Body of pancreas (tissue), 4 donors: Measurements from ENCODE around the gene IL2RA. TPM values are rescaled to one million over a fixed set of nuclear protein-coding genes. Genes with fewer than 3 reads are reported as not detected.
"Not testable (repeated sequence)": the region's sequence is repeated elsewhere in the genome, so short reads cannot be mapped to it uniquely, and the experiment has no call there.

ENCODE experiments used
- ATAC-seq: fragments of 150-250 bp; one replicate; pipeline ENCODE4 v1.9.1; 2016
- DNase-seq, 4 donors: peaks; one replicate each; pipeline ENCODE4 v3.0.0-alpha.2; 2019
- H3K27ac ChIP-seq, 4 donors: fragments of 200-600 bp; sonication (generic); 1 replicate in 3 of 4; 2 replicates in 1 of 4; pipeline versions ENCODE4 v1.5.1 to v1.6.1; 2016 to 2019; ENCODE audit warnings: mild to moderate bottlenecking in 1 of 4, mixed read lengths in 1 of 4, moderate library complexity in 1 of 4
- H3K27me3 ChIP-seq, 2 donors: fragments of 200-600 bp; sonication (generic); one replicate each; pipeline ENCODE4 v1.6.0; 2016; ENCODE audit warnings: mild to moderate bottlenecking in 1 of 2
- H3K36me3 ChIP-seq, 2 donors: fragments of 200-600 bp; sonication (generic); replicated peaks in 1 of 2; 2 replicates each; pipeline ENCODE4 v1.5.1; 2016; ENCODE audit warnings: low read depth in 2 of 2; ENCODE audit not compliant: insufficient read depth in 1 of 2
- H3K4me1 ChIP-seq: fragments of 200-600 bp; sonication (generic); one replicate; pipeline ENCODE4 v1.6.0; 2016
- H3K4me3 ChIP-seq, 2 donors: fragments of 200-600 bp; sonication (generic); 1 replicate in 1 of 2; 2 replicates in 1 of 2; pipeline ENCODE4 v1.5.1; 2016 to 2019
- H3K9me3 ChIP-seq, 3 donors: fragments of 200-600 bp; sonication (generic); 1 replicate in 2 of 3; 2 replicates in 1 of 3; pipeline ENCODE4 v1.5.1; 2016
- POLR2A ChIP-seq, 3 donors: fragments of 450-650 bp; IDR thresholded peaks; one replicate each; pipeline ENCODE4 v1.6.1; 2016; ENCODE audit warnings: antibody characterized with exemption in 3 of 3, mild to moderate bottlenecking in 2 of 3
- WGBS, 2 donors: methylation state at CpG; one replicate each; pipeline ENCODE4 v1.1.5; 2017; 5-methylcytosine and 5-hydroxymethylcytosine counted together
- intact Hi-C: fragments of 100-400 bp; cut with DNase I; formaldehyde crosslinking; loops from one replicate; pipeline ENCODE4 v1.15.1; 2023
- total RNA-seq, 2 donors: library from RNA; depleted of rRNA; stranded (reverse); fragments of >200 nt; gene quantifications; one replicate each; pipeline ENCODE4 v1.1.0, GENCODE V29; 2016
- TF ChIP-seq, protein P1 (sequence below), 7 experiments: fragments of 450-650 bp in 4 of 7; fragments of 200-600 bp in 3 of 7; sonication (generic) in 3 of 7; IDR thresholded peaks; one replicate each; pipeline ENCODE4 v1.5.1; 2016 to 2019; ENCODE audit warnings: antibody characterized with exemption in 7 of 7

Gene IL2RA
- total RNA-seq, 2 donors from 2014 or later, result 0.52 to 0.99 TPM

DNA sequence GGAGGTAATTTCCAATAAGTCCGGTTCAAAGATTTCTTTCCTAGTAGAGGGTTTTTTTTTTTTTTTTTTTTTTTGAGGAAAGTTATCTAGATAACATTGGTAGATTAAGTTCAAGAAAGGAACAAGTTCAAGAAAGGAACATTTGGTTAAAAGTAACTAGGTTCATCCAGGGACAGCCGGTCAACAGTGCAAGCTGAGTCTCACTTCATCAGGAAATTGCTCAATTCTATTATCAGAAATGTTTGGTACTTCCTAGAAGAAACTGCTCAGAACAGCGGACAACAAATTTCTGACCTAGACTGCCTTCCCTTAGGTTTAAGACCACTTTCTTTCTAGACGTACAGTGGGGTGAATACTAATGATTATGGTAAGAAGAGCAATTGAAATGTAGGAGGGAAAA is 3.7 kb upstream of the IL2RA start:
- Histone ChIP-seq H3K9me3 (no peaks in the 10 kb centered on the region), H3K27ac (no peak overlapping the region), H3K4me1 (no peaks in the 10 kb centered on the region), H3K4me3 (no peak overlapping the region), H3K27me3 (no peaks in the 10 kb centered on the region), H3K36me3 (no peaks in the 10 kb centered on the region)
- peak in 1 of 4 donors; percentile 7 for DNase-seq
- ATAC-seq, result peak; percentile 50
- WGBS, 2 donors, result 56 to 64% methylated on average over 4 of the region's 4 CpGs
- intact Hi-C loops, result no loop called here
- TF ChIP-seq, protein P1, sequence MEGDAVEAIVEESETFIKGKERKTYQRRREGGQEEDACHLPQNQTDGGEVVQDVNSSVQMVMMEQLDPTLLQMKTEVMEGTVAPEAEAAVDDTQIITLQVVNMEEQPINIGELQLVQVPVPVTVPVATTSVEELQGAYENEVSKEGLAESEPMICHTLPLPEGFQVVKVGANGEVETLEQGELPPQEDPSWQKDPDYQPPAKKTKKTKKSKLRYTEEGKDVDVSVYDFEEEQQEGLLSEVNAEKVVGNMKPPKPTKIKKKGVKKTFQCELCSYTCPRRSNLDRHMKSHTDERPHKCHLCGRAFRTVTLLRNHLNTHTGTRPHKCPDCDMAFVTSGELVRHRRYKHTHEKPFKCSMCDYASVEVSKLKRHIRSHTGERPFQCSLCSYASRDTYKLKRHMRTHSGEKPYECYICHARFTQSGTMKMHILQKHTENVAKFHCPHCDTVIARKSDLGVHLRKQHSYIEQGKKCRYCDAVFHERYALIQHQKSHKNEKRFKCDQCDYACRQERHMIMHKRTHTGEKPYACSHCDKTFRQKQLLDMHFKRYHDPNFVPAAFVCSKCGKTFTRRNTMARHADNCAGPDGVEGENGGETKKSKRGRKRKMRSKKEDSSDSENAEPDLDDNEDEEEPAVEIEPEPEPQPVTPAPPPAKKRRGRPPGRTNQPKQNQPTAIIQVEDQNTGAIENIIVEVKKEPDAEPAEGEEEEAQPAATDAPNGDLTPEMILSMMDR (IDR thresholded peaks at IDR 0.05), result no peak
- TF ChIP-seq POLR2A (IDR thresholded peaks at IDR 0.05), result no peak

DNA sequence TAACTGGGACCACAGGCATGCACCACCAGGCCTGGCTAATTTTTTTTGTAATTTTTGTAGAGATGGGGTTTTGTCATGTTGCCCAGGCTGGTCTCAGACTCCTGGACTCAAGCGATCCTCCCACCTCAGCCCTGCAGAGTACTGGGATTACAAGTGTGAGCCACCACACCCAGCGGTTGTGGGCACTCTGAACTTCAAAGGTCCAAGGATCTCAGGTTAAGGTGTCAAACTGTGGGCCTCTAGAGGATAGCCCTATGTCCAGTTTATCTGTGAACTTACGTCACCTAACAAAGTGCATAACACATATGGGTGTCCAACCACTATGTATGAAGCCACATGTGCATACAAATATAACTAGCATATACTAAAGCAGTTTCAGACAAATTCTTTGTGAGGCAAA is 3.2 kb upstream of the IL2RA start:
- no peak for ATAC-seq
- H3K27ac ChIP-seq, result no peak overlapping the region
- peak in 1 of 4 donors; percentile 3 for DNase-seq
- H3K36me3 ChIP-seq, result no peaks in the 10 kb centered on the region
- intact Hi-C loops, result no loop called here
- TF ChIP-seq, protein P1 (IDR thresholded peaks at IDR 0.05), result no peak
- no peak for TF ChIP-seq POLR2A (IDR thresholded peaks at IDR 0.05)
- WGBS, 2 donors, result 81 to 97% methylated on average over 3 of the region's 3 CpGs
- no peaks in the 10 kb centered on the region for H3K9me3 ChIP-seq
- H3K4me1 ChIP-seq, result no peaks in the 10 kb centered on the region
- no peaks in the 10 kb centered on the region for H3K27me3 ChIP-seq
- no peak overlapping the region for H3K4me3 ChIP-seq

DNA sequence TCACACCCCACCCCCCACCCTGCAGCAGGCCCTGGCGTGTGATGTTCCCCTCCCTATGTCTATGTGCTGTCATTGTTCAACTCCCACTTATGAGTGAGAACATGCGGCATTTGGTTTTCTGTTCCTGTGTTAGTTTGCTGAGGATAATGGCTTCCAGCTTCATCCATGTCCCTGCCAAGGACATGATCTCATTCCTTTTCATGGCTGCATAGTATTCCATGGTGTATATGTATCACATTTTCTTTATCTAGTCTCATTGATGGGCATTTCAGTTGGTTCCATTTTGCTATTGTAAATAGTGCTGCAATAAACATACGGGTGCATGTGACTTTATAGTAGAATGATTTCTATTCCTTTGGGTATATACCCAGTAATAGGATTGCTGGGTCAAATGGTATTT is 2.6 kb upstream of the IL2RA start:
- H3K27me3 ChIP-seq, H3K9me3 ChIP-seq, H3K27ac ChIP-seq, DNase-seq, H3K36me3 ChIP-seq, H3K4me3 ChIP-seq, H3K4me1 ChIP-seq, intact Hi-C loops, ATAC-seq: not testable (repeated sequence)
- WGBS, 2 donors, result 93 to 94% methylated on average over 3 of the region's 3 CpGs

DNA sequence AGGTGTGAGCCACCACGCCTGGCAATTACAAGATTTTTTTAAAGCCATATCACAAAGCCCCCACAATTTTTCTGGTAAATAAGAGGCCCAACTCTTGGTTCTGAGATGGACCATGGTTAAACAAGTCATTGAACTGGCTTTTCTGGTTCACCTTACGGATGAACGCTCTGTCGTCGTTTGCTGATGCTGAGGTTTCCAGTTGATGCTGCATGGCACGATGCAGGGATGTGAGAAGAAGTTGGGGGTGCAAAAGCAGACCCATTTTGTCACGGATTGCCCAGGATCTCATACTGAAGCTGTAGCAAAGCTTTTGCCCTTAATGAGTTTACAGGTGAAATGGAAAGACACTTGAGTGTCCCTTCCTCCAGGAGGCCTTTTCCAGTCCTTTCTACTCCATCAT is 2.0 kb upstream of the IL2RA start:
- no peak overlapping the region for H3K4me3 ChIP-seq
- ATAC-seq, result no peak
- 76 to 82% methylated on average over 7 of the region's 7 CpGs for WGBS, 2 donors
- H3K27me3 ChIP-seq, result no peaks in the 10 kb centered on the region
- H3K4me1 ChIP-seq, result no peaks in the 10 kb centered on the region
- H3K9me3 ChIP-seq, result no peaks in the 10 kb centered on the region
- intact Hi-C loops, result no loop called here
- DNase-seq, result peak in 1 of 4 donors; percentile 2
- H3K36me3 ChIP-seq, result no peaks in the 10 kb centered on the region
- no peak overlapping the region for H3K27ac ChIP-seq
- TF ChIP-seq, protein P1 (IDR thresholded peaks at IDR 0.05), result no peak
- TF ChIP-seq POLR2A (IDR thresholded peaks at IDR 0.05), result no peak

DNA sequence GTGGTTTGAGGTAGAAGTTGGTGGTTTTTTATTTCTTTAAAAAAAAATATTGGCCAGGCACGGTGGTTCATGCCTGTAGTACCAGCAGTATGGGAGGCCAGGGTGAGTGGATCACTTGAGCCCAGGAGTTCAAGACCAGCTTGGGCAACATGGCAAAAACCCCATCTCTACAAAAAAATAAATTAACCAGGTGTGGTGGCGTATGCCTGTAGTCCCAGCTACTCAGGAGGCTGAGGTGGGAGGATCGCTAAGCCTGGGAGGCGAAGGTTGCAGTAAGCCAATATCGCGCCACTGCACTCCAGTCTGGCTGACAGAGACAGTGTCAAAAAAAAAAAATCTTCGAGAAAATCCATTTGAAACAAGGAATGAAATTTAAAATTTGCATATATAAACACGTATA is 1.1 kb downstream of the IL2RA start:
- no peak overlapping the region for H3K4me3 ChIP-seq
- TF ChIP-seq, protein P1 (IDR thresholded peaks at IDR 0.05), result no peak
- no peak for TF ChIP-seq POLR2A (IDR thresholded peaks at IDR 0.05)
- H3K4me1 ChIP-seq, result no peaks in the 10 kb centered on the region
- no peaks in the 10 kb centered on the region for H3K9me3 ChIP-seq
- 81 to 86% methylated on average over 8 of the region's 8 CpGs for WGBS, 2 donors
- no peak overlapping the region for H3K27ac ChIP-seq
- ATAC-seq, result no peak
- H3K36me3 ChIP-seq, result no peaks in the 10 kb centered on the region
- intact Hi-C loops, result no loop called here
- H3K27me3 ChIP-seq, result no peaks in the 10 kb centered on the region
- peak in 1 of 4 donors; percentile 6 for DNase-seq
